DND-41 (cell line): ENCODE results near the gene NAV3.

Source experiments
- ATAC-seq: fragments of 200-7000 bp; cut with Tn5 transposase; 3 replicates; pipeline ENCODE4 v1.9.1; 2021; ENCODE audit warnings: low read depth; ENCODE audit not compliant: insufficient read depth
- DNase-seq: peaks from one replicate; pipeline ENCODE4 v3.0.0-alpha.2; 2020
- H2AFZ ChIP-seq: 2 replicates; pipeline ENCODE4 v1.6.0; 2012; ENCODE audit warnings: low read depth, low read length
- H3K27ac ChIP-seq: 2 replicates; pipeline ENCODE4 v1.5.1; 2012; ENCODE audit warnings: low read length, inconsistent platforms
- H3K27me3 ChIP-seq: fragments of 200-600 bp; sonication (generic); 2 replicates; pipeline ENCODE4 v1.6.0; 2012; ENCODE audit warnings: low read length, mild to moderate bottlenecking, inconsistent platforms; ENCODE audit not compliant: insufficient read depth, poor library complexity
- H3K36me3 ChIP-seq: 2 replicates; pipeline ENCODE4 v1.5.1; 2012; ENCODE audit warnings: low read length, inconsistent platforms; ENCODE audit not compliant: insufficient read depth
- H3K4me1 ChIP-seq: 2 replicates; pipeline ENCODE4 v1.5.1; 2012; ENCODE audit warnings: mild to moderate bottlenecking, low read length; ENCODE audit not compliant: insufficient read depth
- H3K4me2 ChIP-seq: 2 replicates; pipeline ENCODE4 v1.6.0; 2012; ENCODE audit warnings: mild to moderate bottlenecking, moderate library complexity, low read length, inconsistent platforms; ENCODE audit not compliant: insufficient read depth
- H3K4me3 ChIP-seq, 2 experiments: fragments of 200-600 bp in 1 of 2; shearing (Covaris generic) in 1 of 2; 2 replicates each; pipeline ENCODE4 v1.5.1; 2012 to 2016; ENCODE audit warnings: inconsistent platforms in 2 of 2, low read length in 2 of 2, mild to moderate bottlenecking in 2 of 2, low read depth in 1 of 2, moderate library complexity in 1 of 2
- H3K79me2 ChIP-seq: 2 replicates; pipeline ENCODE4 v1.6.0; 2012; ENCODE audit warnings: low read length, inconsistent platforms; ENCODE audit not compliant: insufficient read depth
- H3K9ac ChIP-seq: 2 replicates; pipeline ENCODE4 v1.6.0; 2012; ENCODE audit warnings: low read depth, mild to moderate bottlenecking, inconsistent platforms, low read length, moderate library complexity
- H3K9me3 ChIP-seq: 2 replicates; pipeline ENCODE4 v1.5.1; 2012; ENCODE audit warnings: low read length, moderate library complexity, mild to moderate bottlenecking, inconsistent platforms; ENCODE audit not compliant: insufficient read depth, severe bottlenecking
- H4K20me1 ChIP-seq: 2 replicates; pipeline ENCODE4 v1.6.0; 2012; ENCODE audit warnings: low read length; ENCODE audit not compliant: insufficient read depth
- CTCF ChIP-seq: IDR thresholded peaks from 2 replicates; pipeline ENCODE4 v1.5.1; 2012; ENCODE audit warnings: borderline replicate concordance, low read length, moderate library complexity, mild to moderate bottlenecking; ENCODE audit not compliant: poor library complexity, severe bottlenecking; ENCODE audit errors: extremely low read depth
- EZH2 ChIP-seq: IDR thresholded peaks from 3 replicates; pipeline ENCODE4 v1.6.1; 2012; ENCODE audit warnings: borderline replicate concordance, low read depth, mild to moderate bottlenecking, moderate library complexity, low read length, inconsistent platforms; ENCODE audit not compliant: severe bottlenecking

The NAV3 gene

GRCh38 chr12:77919450-77919849 lies 88.8 kb downstream of the NAV3 start:
- no peak overlapping the region for H3K9ac ChIP-seq
- no peak overlapping the region for H3K4me2 ChIP-seq
- H3K4me3 ChIP-seq, result no peak overlapping the region
- H3K27ac ChIP-seq, result no peak overlapping the region
- no peaks in the 10 kb centered on the region for H3K9me3 ChIP-seq
- ATAC-seq (no peak), DNase-seq (no peak)
- no peaks in the 10 kb centered on the region for H3K27me3 ChIP-seq
- H3K36me3 ChIP-seq, result no peaks in the 10 kb centered on the region
- no peak overlapping the region for H2AFZ ChIP-seq
- no peaks in the 10 kb centered on the region for H3K79me2 ChIP-seq
- no peaks in the 10 kb centered on the region for H4K20me1 ChIP-seq
- H3K4me1 ChIP-seq, result no peaks in the 10 kb centered on the region
- no peak for TF ChIP-seq CTCF
- no peak for TF ChIP-seq EZH2

GRCh38 chr12:77923882-77924281 lies 93.2 kb downstream of the NAV3 start:
- H3K4me2 ChIP-seq, result no peak overlapping the region
- H3K27ac ChIP-seq, result no peak overlapping the region
- no peaks in the 10 kb centered on the region for H3K4me1 ChIP-seq
- H4K20me1 ChIP-seq, result no peaks in the 10 kb centered on the region
- no peaks in the 10 kb centered on the region for H3K36me3 ChIP-seq
- DNase-seq (no peak), ATAC-seq (no peak)
- TF ChIP-seq CTCF (no peak), EZH2 (no peak)
- H3K4me3 ChIP-seq, result no peak overlapping the region
- H3K9ac ChIP-seq, result no peak overlapping the region
- H3K27me3 ChIP-seq, result no peaks in the 10 kb centered on the region
- no peaks in the 10 kb centered on the region for H3K9me3 ChIP-seq
- no peak overlapping the region for H2AFZ ChIP-seq
- H3K79me2 ChIP-seq, result no peaks in the 10 kb centered on the region

GRCh38 chr12:77924703-77925102 lies 94.0 kb downstream of the NAV3 start:
- Histone ChIP-seq H3K36me3 (no peaks in the 10 kb centered on the region), H4K20me1 (no peaks in the 10 kb centered on the region), H3K4me3 (no peak overlapping the region), H3K9ac (no peak overlapping the region), H3K79me2 (no peaks in the 10 kb centered on the region), H2AFZ (no peak overlapping the region), H3K27ac (no peak overlapping the region), H3K27me3 (no peaks in the 10 kb centered on the region), H3K4me1 (no peaks in the 10 kb centered on the region), H3K4me2 (no peak overlapping the region), H3K9me3 (no peaks in the 10 kb centered on the region)
- ATAC-seq (no peak), DNase-seq (no peak)
- TF ChIP-seq EZH2 (no peak), CTCF (no peak)
